Measurements from ENCODE around the gene CD302. TPM values are rescaled to one million over a fixed set of nuclear protein-coding genes. Genes with fewer than 3 reads are reported as not detected.
"Not testable (repeated sequence)": the region's sequence is repeated elsewhere in the genome, so short reads cannot be mapped to it uniquely, and the experiment has no call there.

CD302 gene
- total RNA-seq, 2 experiments from 2014 or later = 0.47 to 0.62 TPM

- Mint-ChIP-seq H3K4me1 (peaks cover 1% of the 10 kb centered on the region), H3K36me3 (peaks cover 23% of the 10 kb centered on the region), H3K4me3 (no peak overlapping the region), H3K9me3 (no peaks in the 10 kb centered on the region), H3K27me3 (no peaks in the 10 kb centered on the region), H3K27ac (no peak overlapping the region)
- no peak for DNase-seq
- no peak for ATAC-seq (ENCODE audit: low read depth)
- POLR2A ChIA-PET = interaction anchor here (1.1 to 1.3 kb wide), 2 partner anchors 21 to 46 kb away, joined by 3 read pairs; no protein-coding TSS in a partner anchor
These were observed 39.3 kb downstream of the CD302 start for GRCh38 chr2:159758686-159759085.

DNA sequence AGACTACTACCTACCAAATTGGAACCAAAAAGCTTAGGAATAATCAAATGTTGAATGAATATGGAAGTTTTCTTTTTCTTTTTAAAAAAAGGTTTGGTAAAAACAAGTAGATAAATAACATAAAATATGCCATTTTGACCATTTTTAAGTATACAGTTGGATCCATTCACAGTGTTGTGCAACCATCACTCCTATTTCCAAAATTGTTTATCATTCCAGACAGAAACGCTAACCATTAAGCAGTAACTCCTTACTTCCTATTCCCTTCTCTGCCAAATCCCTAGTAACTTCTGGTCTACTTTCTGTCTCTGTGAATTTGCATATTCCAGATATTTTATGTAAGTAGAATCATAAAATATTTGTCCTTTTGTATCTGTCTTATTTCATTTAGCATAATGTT, 39.8 kb downstream of the CD302 start:
- no peak overlapping the region for H3K27ac Mint-ChIP-seq
- no peak overlapping the region for H3K4me3 Mint-ChIP-seq
- ATAC-seq (ENCODE audit: low read depth) = no peak
- no peak for DNase-seq
- POLR2A ChIA-PET = no interaction called here
- peaks cover 1% of the 10 kb centered on the region for H3K4me1 Mint-ChIP-seq
- no peaks in the 10 kb centered on the region for H3K27me3 Mint-ChIP-seq
- H3K36me3 Mint-ChIP-seq = peaks cover 21% of the 10 kb centered on the region
- H3K9me3 Mint-ChIP-seq = no peaks in the 10 kb centered on the region

DNA sequence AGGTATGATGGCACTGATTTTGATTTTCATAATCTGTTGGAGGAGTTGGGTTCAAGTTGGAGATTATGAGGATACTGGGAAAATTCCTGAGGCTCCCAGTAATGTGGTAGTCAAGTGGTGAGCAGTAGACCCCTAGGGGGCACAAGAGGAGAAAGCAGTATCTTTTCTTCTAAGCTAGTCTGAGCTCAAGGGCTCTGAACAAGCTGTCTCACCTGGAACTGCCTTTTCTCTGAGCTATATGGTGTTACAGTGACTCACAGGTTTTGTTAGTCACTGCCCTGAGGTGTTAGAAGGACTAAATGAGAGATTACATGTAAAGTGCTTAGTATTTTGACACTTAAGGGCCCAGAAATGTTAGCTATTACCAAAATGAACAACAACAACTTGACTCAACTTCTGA, 42.2 kb downstream of the CD302 start:
- H3K9me3 Mint-ChIP-seq = no peaks in the 10 kb centered on the region
- no peak overlapping the region for H3K4me3 Mint-ChIP-seq
- peaks cover 32% of the 10 kb centered on the region for H3K36me3 Mint-ChIP-seq
- no peaks in the 10 kb centered on the region for H3K27me3 Mint-ChIP-seq
- ATAC-seq (ENCODE audit: low read depth) (no peak), DNase-seq (no peak)
- H3K4me1 Mint-ChIP-seq = peaks cover 5% of the 10 kb centered on the region
- H3K27ac Mint-ChIP-seq = no peak overlapping the region
- POLR2A ChIA-PET = no interaction called here

GRCh38 chr2:159755014-159755413, 43.0 kb downstream of the CD302 start:
- H3K9me3 Mint-ChIP-seq = no peaks in the 10 kb centered on the region
- H3K4me1 Mint-ChIP-seq = peaks cover 4% of the 10 kb centered on the region
- H3K27me3 Mint-ChIP-seq = no peaks in the 10 kb centered on the region
- POLR2A ChIA-PET = no interaction called here
- no peak overlapping the region for H3K27ac Mint-ChIP-seq
- ATAC-seq (ENCODE audit: low read depth) (no peak), DNase-seq (no peak)
- no peak overlapping the region for H3K4me3 Mint-ChIP-seq
- peaks cover 26% of the 10 kb centered on the region for H3K36me3 Mint-ChIP-seq

DNA sequence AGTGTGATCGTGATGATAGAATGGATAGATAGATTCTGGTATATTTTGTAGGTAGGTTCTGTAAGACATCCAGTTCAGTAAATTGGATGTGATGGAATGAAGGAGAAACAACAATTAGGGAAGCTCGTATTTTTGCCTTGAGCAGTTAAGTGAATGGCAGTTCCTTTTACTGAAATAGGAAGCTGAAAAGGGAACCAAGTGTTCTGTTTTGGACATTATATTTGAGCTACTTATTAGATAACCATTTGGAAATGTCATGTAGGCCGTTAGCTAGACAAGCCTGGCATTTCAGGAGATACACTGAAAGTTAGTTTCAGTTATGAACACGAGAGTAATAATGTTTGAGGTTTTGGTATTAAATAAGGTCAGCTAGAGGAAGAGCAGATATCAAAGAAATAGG, 44.2 kb downstream of the CD302 start:
- Mint-ChIP-seq H3K4me1 (peaks cover 4% of the 10 kb centered on the region), H3K9me3 (no peaks in the 10 kb centered on the region), H3K36me3 (peaks cover 29% of the 10 kb centered on the region), H3K27me3 (no peaks in the 10 kb centered on the region), H3K4me3 (no peak overlapping the region), H3K27ac (no peak overlapping the region)
- ATAC-seq (ENCODE audit: low read depth) = no peak
- POLR2A ChIA-PET = interaction anchor here (0.6 kb wide), 1 partner anchor 43 kb away, joined by 3 read pairs; no protein-coding TSS in a partner anchor
- no peak for DNase-seq

- H3K27ac Mint-ChIP-seq = no peak overlapping the region
- ATAC-seq (ENCODE audit: low read depth) (no peak), DNase-seq (no peak)
- no peaks in the 10 kb centered on the region for H3K9me3 Mint-ChIP-seq
- peaks cover 39% of the 10 kb centered on the region for H3K36me3 Mint-ChIP-seq
- peaks cover 4% of the 10 kb centered on the region for H3K4me1 Mint-ChIP-seq
- no peak overlapping the region for H3K4me3 Mint-ChIP-seq
- POLR2A ChIA-PET = no interaction called here
- no peaks in the 10 kb centered on the region for H3K27me3 Mint-ChIP-seq
These were observed 47.1 kb downstream of the CD302 start for GRCh38 chr2:159750873-159751272.

DNA sequence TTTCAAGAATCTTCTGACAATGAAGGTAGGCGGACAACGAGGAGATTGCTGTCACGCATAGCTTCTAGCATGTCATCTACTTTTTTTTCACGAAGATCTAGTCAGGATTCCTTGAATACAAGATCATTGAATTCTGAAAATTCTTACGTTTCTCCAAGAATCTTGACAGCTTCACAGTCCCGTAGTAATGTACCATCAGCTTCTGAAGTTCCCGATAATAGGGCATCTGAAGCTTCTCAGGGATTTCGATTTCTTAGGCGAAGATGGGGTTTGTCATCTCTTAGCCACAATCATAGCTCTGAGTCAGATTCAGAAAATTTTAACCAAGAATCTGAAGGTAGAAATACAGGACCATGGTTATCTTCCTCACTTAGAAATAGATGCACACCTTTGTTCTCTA, 49.9 kb downstream of the CD302 start:
- H3K27me3 Mint-ChIP-seq = no peaks in the 10 kb centered on the region
- H3K36me3 Mint-ChIP-seq = peaks cover 54% of the 10 kb centered on the region
- POLR2A ChIA-PET = no interaction called here
- no peak overlapping the region for H3K27ac Mint-ChIP-seq
- ATAC-seq (ENCODE audit: low read depth) (no peak), DNase-seq (no peak)
- H3K4me1 Mint-ChIP-seq = peaks cover 9% of the 10 kb centered on the region
- H3K4me3 Mint-ChIP-seq = no peak overlapping the region
- H3K9me3 Mint-ChIP-seq = no peaks in the 10 kb centered on the region

DNA sequence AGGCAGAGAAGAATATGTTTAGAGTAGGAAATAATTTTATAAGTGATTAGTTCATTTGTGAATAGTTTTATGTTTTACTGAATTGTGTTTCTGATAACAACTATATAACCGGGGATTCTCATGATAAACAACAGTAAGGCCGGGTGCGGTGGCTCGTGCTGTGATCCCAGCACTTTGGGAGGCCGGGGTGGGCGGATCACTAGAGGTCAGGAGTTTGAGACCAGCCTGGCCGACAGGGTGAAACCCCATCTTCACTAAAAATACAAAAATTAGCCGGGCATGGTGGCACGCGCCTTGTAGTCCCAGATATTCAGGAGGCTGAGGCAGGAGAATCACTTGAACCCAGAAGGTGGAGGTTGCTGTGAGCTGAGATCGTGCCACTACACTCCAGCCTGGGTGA, 52.8 kb downstream of the CD302 start:
- H3K9me3 Mint-ChIP-seq; H3K4me1 Mint-ChIP-seq; ATAC-seq (ENCODE audit: low read depth); H3K27ac Mint-ChIP-seq; DNase-seq; H3K4me3 Mint-ChIP-seq; POLR2A ChIA-PET; H3K27me3 Mint-ChIP-seq: not testable (repeated sequence)
- peaks cover 45% of the 10 kb centered on the region for H3K36me3 Mint-ChIP-seq

DNA sequence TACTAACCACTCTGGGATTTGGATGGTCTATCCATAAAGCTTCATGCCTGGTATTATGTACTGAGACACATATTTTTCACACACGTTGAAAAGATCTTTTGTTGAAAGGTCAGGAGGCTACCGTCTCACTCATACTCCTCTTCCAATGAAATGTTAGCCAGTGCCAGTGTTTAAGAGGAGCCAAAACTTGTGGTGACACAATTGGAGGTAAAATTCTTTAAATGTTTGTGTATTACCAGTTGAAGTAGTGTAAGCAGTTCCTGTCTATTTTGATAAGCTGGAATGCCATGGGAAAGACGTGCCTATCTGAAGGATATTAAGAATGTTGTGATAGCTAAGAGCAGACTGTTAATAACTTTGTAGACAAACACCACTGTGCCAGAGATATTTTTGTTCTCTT, 53.6 kb downstream of the CD302 start:
- Mint-ChIP-seq H3K4me1 (peaks cover 11% of the 10 kb centered on the region), H3K27ac (no peak overlapping the region), H3K36me3 (peaks cover 48% of the 10 kb centered on the region)

DNA sequence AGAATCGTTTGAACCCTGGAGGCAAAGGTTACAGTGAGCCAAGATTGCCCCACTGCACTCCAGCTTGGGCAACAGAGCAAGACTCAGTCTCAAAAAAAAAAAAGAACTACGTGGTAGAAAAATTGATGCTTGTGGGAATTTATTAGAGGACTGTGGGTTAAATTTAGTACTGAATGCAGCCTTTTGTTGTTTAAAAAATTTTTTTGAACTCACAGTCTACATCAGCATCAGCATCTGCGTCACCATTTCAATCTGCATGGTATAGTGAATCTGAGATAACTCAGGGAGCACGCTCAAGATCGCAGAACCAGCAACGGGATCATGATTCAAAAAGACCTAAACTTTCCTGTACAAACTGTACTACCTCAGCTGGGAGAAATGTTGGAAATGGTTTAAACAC, 55.2 kb downstream of the CD302 start:
- Mint-ChIP-seq H3K36me3 (peaks cover 41% of the 10 kb centered on the region), H3K4me3 (no peak overlapping the region), H3K4me1 (peaks cover 14% of the 10 kb centered on the region), H3K27me3 (no peaks in the 10 kb centered on the region), H3K27ac (no peak overlapping the region), H3K9me3 (no peaks in the 10 kb centered on the region)
- POLR2A ChIA-PET = no interaction called here
- DNase-seq = no peak
- no peak for ATAC-seq (ENCODE audit: low read depth)

More for the DNA sequence above, 53.6 kb downstream of the CD302 start:
- Mint-ChIP-seq H3K27me3 (no peaks in the 10 kb centered on the region), H3K9me3 (no peaks in the 10 kb centered on the region), H3K4me3 (no peak overlapping the region)
- DNase-seq = no peak
- no peak for ATAC-seq (ENCODE audit: low read depth)
- POLR2A ChIA-PET = no interaction called here

DNA sequence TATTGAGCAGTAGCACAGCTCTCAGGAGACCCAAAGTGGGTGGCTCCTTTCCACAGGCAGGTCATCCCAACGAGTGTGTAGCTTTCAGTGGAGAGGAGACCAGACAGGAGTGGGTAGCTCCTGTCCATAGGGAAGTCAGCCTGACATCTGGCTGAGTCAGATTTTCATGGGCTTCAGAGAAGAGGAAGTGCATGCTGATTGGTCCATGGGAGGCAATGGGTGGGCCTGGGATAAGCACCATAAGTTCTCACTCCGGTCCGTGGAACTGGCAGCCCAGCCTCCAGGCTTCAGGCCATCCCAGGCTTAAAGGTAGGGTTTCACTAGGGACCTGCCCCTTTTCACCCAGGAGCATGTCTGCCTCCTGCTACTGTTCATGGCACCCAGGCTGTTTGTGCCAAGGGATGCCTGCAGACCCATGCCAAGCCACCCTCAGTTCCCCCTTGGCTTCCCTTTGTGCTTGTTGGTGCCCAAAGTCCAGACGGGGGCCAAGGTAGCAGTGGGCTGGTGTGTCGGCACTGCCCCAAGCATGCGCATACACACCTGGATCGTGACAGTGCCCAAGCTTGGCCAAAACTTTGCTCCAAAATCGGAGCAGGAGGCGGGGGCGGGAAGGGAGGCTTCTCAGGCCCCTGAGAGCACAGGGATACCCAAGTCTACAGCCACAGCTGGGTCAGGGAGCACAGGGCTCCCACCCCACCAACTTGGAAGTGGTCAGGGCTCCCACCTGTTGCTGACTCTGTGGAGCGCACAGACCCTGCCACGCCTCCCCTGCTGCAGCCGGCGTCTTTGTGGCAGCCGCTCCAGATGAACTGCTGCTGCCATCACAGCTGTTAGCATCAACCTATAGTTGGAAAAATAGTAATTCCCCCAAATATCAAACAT, 59.3 kb downstream of the CD302 start:
- Mint-ChIP-seq H3K36me3 (peaks cover 42% of the 10 kb centered on the region), H3K4me3 (no peak overlapping the region), H3K27me3 (no peaks in the 10 kb centered on the region), H3K27ac (no peak overlapping the region), H3K4me1 (peaks cover 18% of the 10 kb centered on the region), H3K9me3 (peaks cover 2% of the 10 kb centered on the region)
- no peak for DNase-seq
- no peak for ATAC-seq (ENCODE audit: low read depth)
- POLR2A ChIA-PET = interaction anchor here (1.2 to 1.5 kb wide), 2 partner anchors 21 to 26 kb away, joined by 3 to 8 read pairs; partner anchors contain the start of gene MARCHF7

- POLR2A ChIA-PET = interaction anchor here (1.2 to 1.5 kb wide), 2 partner anchors 21 to 26 kb away, joined by 3 to 8 read pairs; partner anchors contain the start of gene MARCHF7
- no peak overlapping the region for H3K4me3 Mint-ChIP-seq
- no peak overlapping the region for H3K27ac Mint-ChIP-seq
These were observed 60.1 kb downstream of the CD302 start for GRCh38 chr2:159737917-159738296.

DNA sequence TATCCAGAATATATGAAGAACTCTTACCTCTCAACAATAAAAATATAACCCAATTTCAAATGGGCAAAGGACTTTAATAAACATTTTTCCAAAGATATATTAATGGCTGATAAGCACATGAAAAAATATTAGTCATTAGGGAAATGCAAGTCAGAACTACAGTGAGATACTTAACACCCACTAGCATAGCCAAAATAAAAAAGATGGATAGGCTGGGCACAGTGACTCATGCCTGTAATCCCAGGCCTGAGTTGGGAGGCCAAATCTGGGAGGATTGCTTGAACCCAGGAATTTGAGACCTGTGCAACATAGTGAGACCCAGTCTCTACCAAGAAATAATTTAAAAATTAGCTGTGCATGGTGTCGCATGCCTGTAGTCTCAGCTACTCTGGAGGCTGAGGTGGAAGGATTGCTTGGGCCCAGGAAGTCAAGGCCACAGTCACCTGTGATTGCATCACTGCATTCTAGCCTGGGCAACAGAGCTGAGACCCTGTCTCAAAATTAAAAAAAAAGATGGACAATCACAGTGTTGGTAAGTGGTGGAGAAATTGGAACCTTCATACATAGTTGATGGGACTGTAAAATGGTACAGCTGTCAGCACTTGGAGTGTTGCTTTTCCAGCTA, 60.6 kb downstream of the CD302 start:
- no peak overlapping the region for H3K27ac Mint-ChIP-seq
- POLR2A ChIA-PET = interaction anchor here (1.2 to 1.5 kb wide), 2 partner anchors 22 to 25 kb away, joined by 3 to 8 read pairs; partner anchors contain the start of gene MARCHF7
- no peak for ATAC-seq (ENCODE audit: low read depth)
- peaks cover 18% of the 10 kb centered on the region for H3K4me1 Mint-ChIP-seq
- H3K9me3 Mint-ChIP-seq = peaks cover 2% of the 10 kb centered on the region
- peaks cover 42% of the 10 kb centered on the region for H3K36me3 Mint-ChIP-seq
- H3K4me3 Mint-ChIP-seq = no peak overlapping the region
- no peak for DNase-seq
- no peaks in the 10 kb centered on the region for H3K27me3 Mint-ChIP-seq

More at GRCh38 chr2:159737917-159738296, 60.1 kb downstream of the CD302 start:
- Mint-ChIP-seq H3K4me1 (peaks cover 18% of the 10 kb centered on the region), H3K9me3 (peaks cover 2% of the 10 kb centered on the region), H3K36me3 (peaks cover 43% of the 10 kb centered on the region), H3K27me3 (no peaks in the 10 kb centered on the region)
- DNase-seq (no peak), ATAC-seq (ENCODE audit: low read depth) (no peak)

- Mint-ChIP-seq H3K27ac (no peak overlapping the region), H3K4me3 (no peak overlapping the region), H3K36me3 (peaks cover 39% of the 10 kb centered on the region), H3K4me1 (peaks cover 16% of the 10 kb centered on the region), H3K9me3 (peaks cover 2% of the 10 kb centered on the region), H3K27me3 (no peaks in the 10 kb centered on the region)
- DNase-seq = no peak
- POLR2A ChIA-PET = no interaction called here
- ATAC-seq (ENCODE audit: low read depth) = no peak
These were observed 62.0 kb downstream of the CD302 start for GRCh38 chr2:159736048-159736447.
